ENCODE measurements around the gene CRYBG3. TPM values are rescaled to one million over a fixed set of nuclear protein-coding genes. Genes with fewer than 3 reads are reported as not detected.

The CRYBG3 gene
- total RNA-seq, 1 donor from 2014 or later: 7.5 TPM

DNA sequence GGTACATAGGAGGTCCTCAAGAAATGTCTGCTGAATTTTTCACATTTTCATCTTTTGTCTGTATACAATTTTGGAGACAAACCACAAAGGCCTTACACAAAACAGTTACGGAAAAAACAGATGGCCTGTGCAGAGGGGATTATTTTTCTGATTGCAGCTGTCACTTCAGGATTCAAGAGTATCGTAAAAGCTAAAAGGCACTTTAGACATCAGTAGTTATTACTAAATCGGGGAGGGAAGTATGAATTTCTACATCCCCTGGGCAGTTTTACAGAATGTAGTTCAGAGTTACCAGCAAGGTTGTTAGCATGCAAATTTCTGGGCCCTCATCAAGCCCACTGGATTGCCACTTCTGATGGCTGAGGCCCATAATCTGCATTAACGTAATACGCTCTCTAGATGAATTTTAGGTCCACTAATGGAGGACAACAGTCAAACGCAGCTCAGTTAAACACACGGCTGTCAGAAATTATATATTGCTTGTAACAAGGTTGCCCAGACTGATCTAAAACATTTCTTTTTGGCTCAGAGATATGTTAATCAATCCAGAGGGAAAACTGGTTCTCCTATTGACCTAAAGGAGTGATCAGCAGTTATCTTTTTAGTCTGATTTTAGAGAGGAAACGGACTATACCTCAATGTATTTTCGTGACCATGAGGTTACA is 149.3 kb downstream of the CRYBG3 start:
- peak overlapping the region; percentile 75 for H3K4me3 ChIP-seq (ENCODE audit: low read depth, low read length)
- TF ChIP-seq CTCF (conservative IDR thresholded peaks at IDR 0.05; ENCODE audit: low read depth, low read length): no peak
- no peak for DNase-seq (ENCODE audit: low read depth)

GRCh38 chr3:97971679-97972567 is 150.1 kb downstream of the CRYBG3 start, which contains the start of gene RIOX2:
Gene RIOX2, minus strand, starts transcription at chr3:97972431. Its CDS starts 4,838 bp downstream, at chr3:97967593.
- peak within 1 kb of the TSS; percentile 75 for H3K4me3 ChIP-seq (ENCODE audit: low read depth, low read length)
- no peak for DNase-seq (ENCODE audit: low read depth)
- no peak for TF ChIP-seq CTCF (conservative IDR thresholded peaks at IDR 0.05; ENCODE audit: low read depth, low read length)

DNA sequence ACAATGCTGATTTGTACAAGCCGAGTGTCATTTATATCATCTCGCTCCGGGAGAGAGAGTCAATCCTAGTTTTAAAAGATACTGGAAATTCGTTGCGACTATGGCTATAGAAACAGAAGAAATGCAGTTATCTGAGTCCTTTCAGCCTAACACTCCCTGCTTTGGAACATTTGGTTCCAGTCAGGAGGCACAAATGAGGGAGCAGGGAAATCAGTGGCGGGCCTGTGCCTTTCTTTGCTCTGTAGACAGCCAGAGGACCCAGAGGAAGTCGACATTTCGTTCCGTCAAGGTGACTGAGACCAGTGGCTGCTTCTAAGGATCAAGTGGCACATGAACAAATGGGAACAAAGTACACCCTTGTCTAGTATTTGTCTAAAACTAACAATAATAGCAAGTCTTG is 151.2 kb downstream of the CRYBG3 start:
- no peak for TF ChIP-seq CTCF (conservative IDR thresholded peaks at IDR 0.05; ENCODE audit: low read depth, low read length)
- H3K4me3 ChIP-seq (ENCODE audit: low read depth, low read length): peak overlapping the region; percentile 75
- DNase-seq (ENCODE audit: low read depth): no peak

- no peak for TF ChIP-seq CTCF (conservative IDR thresholded peaks at IDR 0.05; ENCODE audit: low read depth, low read length)
- DNase-seq (ENCODE audit: low read depth): no peak
- no peak overlapping the region for H3K4me3 ChIP-seq (ENCODE audit: low read depth, low read length)
Measured at GRCh38 chr3:97974996-97975395, 153.2 kb downstream of the CRYBG3 start.

DNA sequence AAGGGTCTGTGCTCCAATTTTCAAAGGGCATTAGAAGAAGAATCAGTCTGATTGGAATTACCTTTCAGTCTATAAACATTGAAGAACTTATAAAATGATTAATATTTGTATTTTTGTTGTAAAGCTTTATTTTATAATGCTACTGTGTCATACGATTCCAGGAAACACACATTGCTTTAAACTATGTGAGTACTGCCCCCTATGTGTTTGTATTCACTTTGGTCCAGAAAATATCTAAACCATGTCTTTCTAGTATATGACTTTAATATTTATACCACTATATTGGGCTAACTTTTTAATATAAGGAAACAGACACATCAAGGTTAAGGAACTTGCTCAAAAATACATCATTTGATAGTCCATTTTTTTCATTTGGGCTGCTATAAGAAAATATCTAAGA is 153.7 kb downstream of the CRYBG3 start:
- no peak overlapping the region for H3K4me3 ChIP-seq (ENCODE audit: low read depth, low read length)
- peak; percentile 43 for TF ChIP-seq CTCF (conservative IDR thresholded peaks at IDR 0.05; ENCODE audit: low read depth, low read length)
- DNase-seq (ENCODE audit: low read depth): no peak

- DNase-seq (ENCODE audit: low read depth): no peak
- no peak overlapping the region for H3K4me3 ChIP-seq (ENCODE audit: low read depth, low read length)
- no peak for TF ChIP-seq CTCF (conservative IDR thresholded peaks at IDR 0.05; ENCODE audit: low read depth, low read length)
Measured at GRCh38 chr3:97979610-97980009, 157.8 kb downstream of the CRYBG3 start.
